ENCODE measurements around the gene GATA3.

- no peak for TF ChIP-seq CTCF (IDR thresholded peaks at IDR 0.05)
- TF ChIP-seq POLR2A (IDR thresholded peaks at IDR 0.05): no peak
These were observed 1.2 kb downstream of the GATA3 start for GRCh38 chr10:8055420-8056349.

Data from testis (tissue), 2 donors.